ENCODE data around the gene UBTF. TPM values are rescaled to one million over a fixed set of nuclear protein-coding genes. Genes with fewer than 3 reads are reported as not detected.

Gene UBTF
- total and polyA plus RNA-seq, 2 of the 4 experiments (the other 2 are of a cell fraction), result 29.7 to 42.1 TPM

DNA sequence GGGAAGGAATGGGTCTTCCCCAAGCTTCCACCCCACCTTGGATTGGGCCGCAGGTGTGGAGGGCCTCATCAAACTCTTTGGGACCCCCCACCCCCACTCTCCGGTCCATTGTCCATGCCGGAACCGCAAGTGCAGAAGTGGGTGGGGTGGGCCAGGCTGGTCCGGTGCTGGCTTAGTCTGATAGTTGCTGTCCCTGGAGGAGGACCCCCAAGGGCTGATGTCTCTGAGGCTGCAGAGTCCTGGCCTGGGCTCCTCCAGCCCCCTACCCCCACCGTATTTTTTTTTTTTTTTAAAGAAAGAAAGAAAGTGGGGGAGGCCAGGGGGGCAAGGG, 12.7 kb downstream of the UBTF start:
- Histone ChIP-seq H3K4ac (ENCODE audit: low read depth, low read length) (no peak overlapping the region), H4K8ac (ENCODE audit: low read depth in 2 of 2, low read length in 2 of 2) (no peak overlapping the region), H2AK5ac (ENCODE audit: low read depth, low read length) (no peak overlapping the region), H2AFZ (replicated peaks; ENCODE audit: low read length, poor library complexity) (no peak overlapping the region), H2AK9ac (replicated peaks; ENCODE audit: low read depth, low read length, poor library complexity) (no peak overlapping the region), H2BK15ac (ENCODE audit: low read depth, low read length) (no peak overlapping the region), H3K79me1 (ENCODE audit: low read depth in 1 of 2, low read length in 2 of 2) (peaks cover 13 to 51% of the 10 kb centered on the region in 2 experiments; a peak in 3 of 4 replicates), H4K91ac (ENCODE audit: insufficient read depth, low read depth, low read length) (no peak overlapping the region), H3K23ac (ENCODE audit: low read depth, low read length) (no peak overlapping the region), H3K27me3 (ENCODE audit: control insufficient read depth, insufficient read depth, low read length) (no peaks in the 10 kb centered on the region), H3K9me1 (ENCODE audit: insufficient read depth, low read length) (peaks cover 26% of the 10 kb centered on the region), H3K4me3 (ENCODE audit: insufficient read depth, low read depth, low read length) (no peak overlapping the region), H2BK20ac (ENCODE audit: low read depth, low read length) (no peak overlapping the region), H3K56ac (ENCODE audit: extremely low read depth, insufficient read depth, low read length) (no peak overlapping the region), H3K18ac (ENCODE audit: low read depth, low read length) (no peak overlapping the region), H3K36me3 (ENCODE audit: control insufficient read depth, insufficient read depth, low read length) (peaks cover 42% of the 10 kb centered on the region), H2BK5ac (ENCODE audit: low read depth, low read length, poor library complexity, severe bottlenecking) (no peak overlapping the region), H2BK120ac (ENCODE audit: low read depth, low read length) (no peak overlapping the region), H3K4me2 (ENCODE audit: low read depth, low read length) (no peak overlapping the region), H4K5ac (ENCODE audit: low read depth, low read length) (no peak overlapping the region), H3K4me1 (ENCODE audit: control insufficient read depth, insufficient read depth, low read length) (peaks cover 22% of the 10 kb centered on the region), H3K9me3 (ENCODE audit: control insufficient read depth, insufficient read depth, low read length) (no peaks in the 10 kb centered on the region), H3K14ac (replicated peaks; ENCODE audit: low read depth, low read length) (no peak overlapping the region), H3K27ac (ENCODE audit: insufficient read depth, low read length) (no peak overlapping the region), H3K9ac (ENCODE audit: low read depth, low read length) (no peak overlapping the region), H4K20me1 (ENCODE audit: insufficient read depth, low read length) (peaks cover 26% of the 10 kb centered on the region; the same call in 1 of the 2 replicates)
- ChIA-PET POLR2A (ENCODE audit: unreplicated experiment) (no interaction called here), CTCF (interaction anchor here (0.7 kb wide), 1 partner anchor 131 kb away, joined by 3 read pairs; no protein-coding TSS in a partner anchor)
- dilution Hi-C loops (cut with HindIII; ENCODE audit: low sequenced_read_pairs, unreplicated experiment), result no loop called here
- no peak for DNase-seq
- intact Hi-C loops (cut with micrococcal nuclease), result no loop called here
- no peak for ATAC-seq (ENCODE audit: low read depth)
- WGBS, 2 experiments (ENCODE audit: extremely low coverage in 2 of 2, insufficient read length in 1 of 2), result no CpG with 5 or more reads among the region's 6 CpGs
- TF ChIP-seq RFX5 (IDR thresholded peaks at IDR 0.05; ENCODE audit: low read depth, low read length), result no peak
- TF ChIP-seq, protein P1, sequence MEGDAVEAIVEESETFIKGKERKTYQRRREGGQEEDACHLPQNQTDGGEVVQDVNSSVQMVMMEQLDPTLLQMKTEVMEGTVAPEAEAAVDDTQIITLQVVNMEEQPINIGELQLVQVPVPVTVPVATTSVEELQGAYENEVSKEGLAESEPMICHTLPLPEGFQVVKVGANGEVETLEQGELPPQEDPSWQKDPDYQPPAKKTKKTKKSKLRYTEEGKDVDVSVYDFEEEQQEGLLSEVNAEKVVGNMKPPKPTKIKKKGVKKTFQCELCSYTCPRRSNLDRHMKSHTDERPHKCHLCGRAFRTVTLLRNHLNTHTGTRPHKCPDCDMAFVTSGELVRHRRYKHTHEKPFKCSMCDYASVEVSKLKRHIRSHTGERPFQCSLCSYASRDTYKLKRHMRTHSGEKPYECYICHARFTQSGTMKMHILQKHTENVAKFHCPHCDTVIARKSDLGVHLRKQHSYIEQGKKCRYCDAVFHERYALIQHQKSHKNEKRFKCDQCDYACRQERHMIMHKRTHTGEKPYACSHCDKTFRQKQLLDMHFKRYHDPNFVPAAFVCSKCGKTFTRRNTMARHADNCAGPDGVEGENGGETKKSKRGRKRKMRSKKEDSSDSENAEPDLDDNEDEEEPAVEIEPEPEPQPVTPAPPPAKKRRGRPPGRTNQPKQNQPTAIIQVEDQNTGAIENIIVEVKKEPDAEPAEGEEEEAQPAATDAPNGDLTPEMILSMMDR (conservative IDR thresholded peaks at IDR 0.05; ENCODE audit: low read depth, low read length), result no peak
- TF ChIP-seq CHD1 (IDR thresholded peaks at IDR 0.05; ENCODE audit: low read depth, low read length), result no peak
- TF ChIP-seq MXI1 (IDR thresholded peaks at IDR 0.05; ENCODE audit: borderline replicate concordance, low read depth, low read length), result no peak
- TF ChIP-seq, protein P2, sequence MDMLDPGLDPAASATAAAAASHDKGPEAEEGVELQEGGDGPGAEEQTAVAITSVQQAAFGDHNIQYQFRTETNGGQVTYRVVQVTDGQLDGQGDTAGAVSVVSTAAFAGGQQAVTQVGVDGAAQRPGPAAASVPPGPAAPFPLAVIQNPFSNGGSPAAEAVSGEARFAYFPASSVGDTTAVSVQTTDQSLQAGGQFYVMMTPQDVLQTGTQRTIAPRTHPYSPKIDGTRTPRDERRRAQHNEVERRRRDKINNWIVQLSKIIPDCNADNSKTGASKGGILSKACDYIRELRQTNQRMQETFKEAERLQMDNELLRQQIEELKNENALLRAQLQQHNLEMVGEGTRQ (IDR thresholded peaks at IDR 0.05; ENCODE audit: low read depth, low read length), result no peak
- no peak for TF ChIP-seq SMC3 (IDR thresholded peaks at IDR 0.05; ENCODE audit: low read depth, low read length)
- TSS peak; percentile 55 for BruUV-seq (replicated peaks)
- in situ Hi-C loops (cut with MboI; ENCODE audit: low sequenced_read_pairs), result loop anchor here (25.0 kb wide), 2 partner anchors 306 to 431 kb away; partner anchors contain the start of gene GPATCH8

Measured in IMR-90 (cell line).